ENCODE results near the gene XPC. TPM values are rescaled to one million over a fixed set of nuclear protein-coding genes. Genes with fewer than 3 reads are reported as not detected.
"Not testable (repeated sequence)": the region's sequence is repeated elsewhere in the genome, so short reads cannot be mapped to it uniquely, and the experiment has no call there.

XPC gene
- total RNA-seq, 1 experiment from 2014 or later, result 35.0 TPM

DNA sequence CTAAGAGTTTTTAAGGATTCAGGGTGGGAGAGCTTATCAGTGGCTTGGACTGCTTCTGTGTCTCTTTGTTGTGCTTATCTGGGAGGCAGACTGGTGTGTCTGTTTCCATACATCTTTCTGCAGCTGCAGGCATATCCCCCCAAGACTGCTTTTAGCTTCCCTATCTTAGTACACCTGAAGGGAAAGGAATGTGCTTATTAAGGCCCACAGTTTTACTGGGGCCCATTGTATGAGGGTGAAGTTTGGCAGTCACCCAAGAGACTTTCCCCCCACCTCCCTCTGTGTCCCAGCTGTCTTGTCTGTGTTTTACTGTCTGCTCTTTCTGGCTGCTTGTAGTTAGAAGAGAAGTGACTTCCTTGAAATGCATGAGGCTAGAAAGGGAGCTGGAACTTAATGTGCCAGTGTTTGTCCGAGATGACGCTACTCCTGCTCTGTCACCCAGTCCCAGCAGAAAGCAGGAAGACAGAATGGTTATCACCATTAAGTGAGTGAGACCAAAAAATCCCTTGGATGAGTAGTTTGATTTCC is 57.4 kb downstream of the XPC start:
- not testable (repeated sequence) for DNase-seq (ENCODE audit: low read depth)

DNA sequence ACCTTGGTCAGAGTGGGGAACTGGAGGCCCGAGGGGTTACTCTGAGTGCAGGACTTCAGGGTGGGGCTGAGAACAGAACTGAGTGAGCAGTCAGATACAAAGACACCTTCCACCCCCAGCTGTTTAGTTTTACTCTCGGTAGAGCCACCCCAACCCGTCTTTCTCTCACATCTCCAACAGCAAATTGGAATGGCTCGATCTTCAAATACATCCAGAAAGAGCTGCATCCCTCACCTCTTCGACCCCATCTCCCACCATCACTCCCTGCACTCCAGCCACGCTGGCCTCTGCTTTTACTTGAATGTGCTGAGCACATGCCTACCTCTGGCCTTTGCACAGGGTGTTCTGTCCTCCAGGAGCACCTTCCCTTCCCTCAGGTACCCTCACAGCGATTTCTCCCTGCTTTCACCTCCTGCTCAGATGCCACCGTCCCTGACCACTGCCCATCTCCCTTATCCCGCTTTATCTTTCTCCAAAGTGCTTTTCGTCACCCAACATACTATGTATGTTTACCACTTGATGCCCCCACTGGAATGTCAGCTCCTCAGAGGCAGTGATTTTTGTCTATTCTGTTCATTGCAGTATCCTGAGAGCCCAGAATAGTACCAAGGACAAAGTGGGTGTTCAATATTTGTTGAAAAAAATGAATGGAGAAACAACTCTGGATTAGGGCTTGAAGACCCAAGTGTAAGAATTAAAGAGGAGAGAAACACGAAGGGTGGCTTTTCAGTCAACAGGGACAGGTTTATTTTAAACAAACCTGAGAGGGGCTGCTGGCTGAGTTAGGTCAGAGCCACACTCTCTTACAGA is 58.1 kb downstream of the XPC start:
- DNase-seq (ENCODE audit: low read depth), result no peak

DNA sequence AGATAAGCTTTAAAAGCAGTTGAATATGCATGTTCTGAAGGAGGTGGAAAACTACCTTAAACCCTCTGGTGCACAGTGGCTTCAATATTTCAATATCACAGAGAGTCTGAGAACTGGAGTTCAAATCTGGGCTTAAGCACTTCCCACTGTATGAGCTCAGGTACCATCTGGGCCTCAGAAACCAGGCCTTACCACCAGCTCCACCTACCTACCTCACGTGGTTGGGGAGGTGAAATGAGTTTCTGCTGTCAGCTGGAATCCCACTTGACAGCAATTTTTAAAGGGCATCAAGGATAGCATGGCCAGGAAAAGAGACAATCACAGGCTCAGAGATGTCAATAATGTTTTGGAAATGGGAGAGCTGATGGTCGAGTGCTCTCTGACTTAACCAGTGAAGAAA is 58.8 kb downstream of the XPC start:
- no peak for DNase-seq (ENCODE audit: low read depth)

DNA sequence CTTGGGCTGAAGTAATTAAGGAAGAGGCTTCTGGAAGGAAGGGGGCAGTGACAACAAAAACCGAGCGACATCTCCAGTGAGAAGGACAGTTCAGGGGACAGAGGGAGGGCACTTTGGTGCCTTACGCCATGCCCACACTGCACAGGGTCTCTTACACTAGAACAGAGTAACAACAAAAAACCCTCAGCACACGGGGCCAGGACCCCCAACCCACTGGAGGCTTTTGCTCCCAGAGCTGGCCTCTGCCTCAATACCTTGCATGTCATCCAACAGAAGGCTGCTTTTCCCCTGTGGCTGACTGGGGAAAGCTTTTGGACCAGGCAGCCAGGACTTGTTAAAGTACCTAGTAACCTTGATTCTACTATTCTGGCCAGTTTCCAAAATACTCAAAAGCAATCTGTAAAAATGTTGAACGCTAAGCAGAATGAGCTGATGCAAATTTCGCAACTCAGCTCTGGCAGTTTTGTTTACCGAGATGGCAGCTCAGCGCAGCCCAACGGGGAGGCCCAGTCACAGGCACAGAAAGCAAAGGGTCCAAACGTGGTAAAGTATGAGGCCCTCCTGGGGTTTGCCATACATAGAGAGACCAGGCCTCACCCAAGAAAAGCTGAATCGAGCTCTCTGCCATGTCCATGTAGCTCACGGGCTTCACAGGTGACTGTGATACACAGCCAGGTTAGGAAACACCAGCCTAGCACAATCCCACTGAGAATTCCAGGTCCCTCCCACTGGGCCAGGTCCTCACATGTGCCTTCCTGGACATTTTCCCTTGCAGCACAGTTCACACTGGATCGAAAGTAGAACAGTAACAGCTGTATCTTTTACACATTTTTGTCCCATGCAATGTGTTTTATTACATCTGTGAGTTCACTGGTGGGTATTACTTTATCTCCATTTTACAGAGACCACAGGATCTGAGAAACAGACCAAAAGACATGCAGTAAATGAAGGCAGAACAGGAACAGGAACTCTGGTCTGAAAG is 59.7 kb downstream of the XPC start:
- no peak for DNase-seq (ENCODE audit: low read depth)

DNA sequence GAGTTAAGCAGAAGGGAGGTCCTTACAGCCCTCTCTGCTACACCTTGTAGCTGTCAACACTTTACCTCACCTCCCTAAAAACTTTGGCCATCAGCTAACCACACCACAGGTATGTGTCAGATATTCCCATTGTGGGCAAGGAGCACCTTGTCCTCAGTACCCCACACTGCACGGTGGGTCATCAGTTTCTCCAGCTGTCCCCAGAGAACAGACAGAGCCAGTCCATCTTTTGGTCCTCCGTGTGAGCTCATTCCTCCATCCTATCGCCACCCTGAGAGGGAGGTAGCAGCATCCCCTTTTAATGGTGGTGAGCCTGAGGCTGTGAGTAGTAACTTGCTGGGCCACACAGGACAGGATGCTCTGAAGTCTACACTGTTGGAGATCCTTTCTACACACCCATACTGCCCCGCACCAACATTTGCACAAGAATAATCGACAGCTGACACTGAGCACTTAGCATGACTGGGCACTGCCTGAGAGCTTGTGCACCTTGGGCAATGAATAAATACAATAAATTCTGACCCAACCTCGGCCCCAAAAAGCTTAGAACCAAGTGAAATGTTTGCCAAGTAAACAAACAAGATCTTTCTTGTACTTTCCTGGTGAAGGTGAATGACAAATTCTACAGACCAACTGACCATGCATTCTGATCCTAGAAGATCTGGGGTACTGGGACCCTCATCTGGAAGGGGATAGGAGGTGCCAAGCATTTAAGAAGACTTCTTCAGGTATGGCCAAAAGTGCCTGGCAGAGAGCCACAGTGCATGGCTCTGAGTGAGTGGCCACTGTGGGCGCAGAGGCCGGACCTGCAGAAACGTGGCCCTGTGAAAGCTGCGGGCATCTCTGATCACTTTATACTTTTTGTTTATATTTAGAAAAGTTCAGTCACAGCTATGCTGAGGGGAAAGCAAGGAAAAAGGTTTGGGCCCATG is 60.7 kb downstream of the XPC start:
- DNase-seq (ENCODE audit: low read depth), result no peak

DNA sequence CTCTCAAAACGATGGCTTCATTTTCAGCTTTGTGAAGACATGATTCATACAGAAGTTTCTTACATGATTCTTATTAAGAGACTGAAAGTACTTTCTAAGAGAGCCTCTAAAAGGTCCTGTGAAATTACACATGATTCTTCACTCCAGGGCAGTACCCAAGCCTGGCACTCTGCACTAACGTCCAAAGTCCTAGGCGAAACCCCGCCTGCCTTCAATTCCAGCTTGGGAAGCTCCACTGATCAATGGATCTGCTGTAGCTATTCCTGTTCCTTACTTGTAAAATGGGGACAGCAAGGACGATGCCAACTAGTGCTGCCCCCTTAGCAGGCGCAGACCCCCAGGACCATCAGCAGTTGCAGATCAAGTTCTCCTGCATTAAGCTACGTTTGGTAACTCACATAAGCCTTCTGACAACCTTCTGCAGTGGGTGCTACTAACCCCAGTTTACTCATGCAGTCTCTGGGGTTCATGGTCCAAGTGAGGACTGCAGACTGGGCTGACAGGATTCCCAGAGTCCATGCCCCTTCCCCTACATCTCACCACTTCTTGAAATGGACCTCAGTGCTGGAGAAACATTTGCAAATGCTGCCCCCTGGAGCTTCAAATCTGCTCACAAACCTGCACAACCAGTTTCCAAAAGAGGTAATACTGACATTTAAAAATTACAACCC is 64.3 kb downstream of the XPC start:
- no peak for DNase-seq (ENCODE audit: low read depth)

DNA sequence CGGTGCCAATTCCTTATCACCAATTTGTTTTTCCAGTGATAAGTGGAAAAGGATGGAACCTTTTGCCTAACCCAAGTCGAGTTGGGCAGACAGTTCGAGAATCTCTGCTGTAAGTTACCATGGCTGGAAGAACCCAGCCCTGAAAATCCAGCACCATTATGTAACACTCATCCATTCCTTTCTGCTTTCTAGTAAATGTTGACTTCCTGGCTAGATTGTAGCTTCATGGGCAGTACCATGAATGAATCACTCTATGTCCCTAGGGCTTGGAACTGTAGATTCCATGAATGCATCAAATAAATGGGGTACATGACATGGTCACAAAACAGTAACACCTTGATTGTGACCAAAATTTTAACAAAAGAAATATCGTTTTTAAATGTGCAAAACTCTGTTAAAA is 67.7 kb downstream of the XPC start:
- DNase-seq (ENCODE audit: low read depth), result no peak

DNA sequence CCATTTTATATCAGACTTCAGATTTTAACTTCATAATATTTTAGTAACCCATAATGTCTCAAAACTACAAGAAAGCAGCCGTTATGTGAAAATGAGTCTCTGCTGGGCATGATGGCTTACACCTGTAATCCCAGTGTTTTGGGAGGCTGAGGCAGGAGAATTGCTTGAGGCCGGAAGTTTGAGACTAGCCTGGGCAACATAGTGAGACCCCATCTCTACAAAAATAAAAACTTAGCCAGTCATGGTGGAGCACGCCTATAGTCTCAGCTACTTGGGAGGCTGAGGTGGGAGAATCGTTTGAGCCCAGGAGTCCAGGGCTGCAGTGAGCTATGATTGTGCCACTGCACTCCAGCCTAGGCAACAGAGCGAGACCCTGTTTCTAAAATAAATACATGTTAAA is 68.6 kb downstream of the XPC start:
- DNase-seq (ENCODE audit: low read depth), result not testable (repeated sequence)

DNA sequence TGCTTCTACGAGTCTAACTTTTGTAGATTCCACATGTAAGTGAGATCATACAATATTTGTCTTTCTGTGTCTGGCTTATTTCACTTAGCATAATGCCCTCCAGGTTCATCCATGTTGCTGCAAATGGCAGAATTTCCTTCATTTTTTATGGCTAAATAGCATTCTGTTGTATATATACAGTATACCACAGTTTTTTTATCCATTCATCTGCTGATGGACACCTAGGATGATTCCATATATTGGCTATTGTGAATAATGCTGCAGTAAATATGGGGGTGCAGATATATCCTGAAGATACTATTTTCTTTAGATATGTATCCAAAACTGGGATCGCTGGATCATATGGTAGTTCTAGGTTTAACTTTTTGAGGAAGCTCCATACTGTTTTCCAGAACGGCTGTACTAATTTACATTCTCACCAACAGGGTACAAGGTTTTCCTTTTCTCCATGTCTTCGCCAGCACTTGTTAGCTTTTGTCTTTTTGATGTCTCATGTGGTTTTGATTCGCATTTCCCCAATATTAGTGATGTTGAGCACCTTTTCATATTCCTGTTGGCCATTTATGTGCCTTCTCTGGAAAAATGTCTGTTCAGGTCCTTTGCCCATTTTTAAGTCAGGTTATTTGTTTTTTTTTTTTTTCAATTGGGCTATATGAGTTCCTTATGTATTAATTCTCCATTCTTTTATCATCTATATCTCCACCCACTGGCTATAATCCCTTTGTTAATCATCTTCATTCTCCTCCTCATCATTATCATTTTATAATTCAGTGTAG is 80.6 kb downstream of the XPC start:
- no peak for DNase-seq (ENCODE audit: low read depth)

DNA sequence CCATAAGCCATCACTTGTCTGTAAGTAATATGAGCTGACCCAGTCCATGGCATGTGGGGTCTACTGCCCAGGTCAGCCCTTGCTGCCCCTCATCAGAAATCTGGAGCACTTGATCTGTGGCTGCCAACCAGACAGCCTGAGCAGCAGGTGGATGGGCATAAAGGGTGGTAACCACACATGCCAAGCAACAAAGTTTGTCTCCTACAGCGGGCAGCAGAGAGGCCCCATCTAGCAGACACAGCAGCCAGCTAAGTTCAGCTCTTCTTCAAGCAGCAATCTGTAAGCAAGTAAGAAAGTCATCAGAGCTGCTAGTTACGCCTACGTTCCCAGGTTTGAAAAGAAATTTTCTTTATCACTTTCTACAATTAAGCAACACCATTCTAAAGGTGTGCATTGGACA is 81.7 kb downstream of the XPC start:
- DNase-seq (ENCODE audit: low read depth), result no peak

Other genes with a start within 250 kb of the XPC start
- gene CHCHD4, start 53.7 kb downstream of the XPC start, total RNA-seq (2014; rRNA removed; shearing (Covaris generic)), result 39.7 and 46.1 TPM in 2 replicates
- 86.4 and 98.0 TPM in 2 replicates for gene TMEM43, start 53.5 kb downstream of the XPC start, total RNA-seq (2014; rRNA removed; shearing (Covaris generic))
- 17.4 and 18.8 TPM in 2 replicates for gene LSM3, start 216 bp upstream of the XPC start, total RNA-seq (2014; rRNA removed; shearing (Covaris generic))
- gene SLC6A6, start 224.0 kb upstream of the XPC start, total RNA-seq (2014; rRNA removed; shearing (Covaris generic)), result 36.3 and 40.1 TPM in 2 replicates

Data from HT1080 (cell line).